Measurements from ENCODE around the gene NDUFB4.

DNA sequence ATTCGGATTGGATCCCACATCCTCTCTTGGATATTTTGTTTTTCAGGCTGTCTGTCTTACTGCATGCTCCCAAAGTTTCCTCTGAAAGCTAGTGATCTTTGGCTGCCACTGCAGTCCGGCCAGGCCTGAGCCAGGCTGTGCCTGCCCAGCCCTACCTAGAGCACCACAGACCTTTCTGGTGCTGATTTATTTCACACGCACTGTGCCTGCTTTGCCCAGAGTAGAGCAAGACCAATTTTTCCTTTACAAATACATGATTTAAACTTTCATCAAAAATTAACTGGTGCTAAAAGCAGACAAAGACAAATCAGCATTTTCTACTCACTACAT is 28.0 kb upstream of the NDUFB4 start:
- TF ChIP-seq, protein P1, sequence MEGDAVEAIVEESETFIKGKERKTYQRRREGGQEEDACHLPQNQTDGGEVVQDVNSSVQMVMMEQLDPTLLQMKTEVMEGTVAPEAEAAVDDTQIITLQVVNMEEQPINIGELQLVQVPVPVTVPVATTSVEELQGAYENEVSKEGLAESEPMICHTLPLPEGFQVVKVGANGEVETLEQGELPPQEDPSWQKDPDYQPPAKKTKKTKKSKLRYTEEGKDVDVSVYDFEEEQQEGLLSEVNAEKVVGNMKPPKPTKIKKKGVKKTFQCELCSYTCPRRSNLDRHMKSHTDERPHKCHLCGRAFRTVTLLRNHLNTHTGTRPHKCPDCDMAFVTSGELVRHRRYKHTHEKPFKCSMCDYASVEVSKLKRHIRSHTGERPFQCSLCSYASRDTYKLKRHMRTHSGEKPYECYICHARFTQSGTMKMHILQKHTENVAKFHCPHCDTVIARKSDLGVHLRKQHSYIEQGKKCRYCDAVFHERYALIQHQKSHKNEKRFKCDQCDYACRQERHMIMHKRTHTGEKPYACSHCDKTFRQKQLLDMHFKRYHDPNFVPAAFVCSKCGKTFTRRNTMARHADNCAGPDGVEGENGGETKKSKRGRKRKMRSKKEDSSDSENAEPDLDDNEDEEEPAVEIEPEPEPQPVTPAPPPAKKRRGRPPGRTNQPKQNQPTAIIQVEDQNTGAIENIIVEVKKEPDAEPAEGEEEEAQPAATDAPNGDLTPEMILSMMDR (IDR thresholded peaks at IDR 0.05 in 8 of 11, conservative IDR thresholded peaks at IDR 0.05 in 3 of 11), result peak in 1 of 11 experiments; percentile 5
- TF ChIP-seq POLR2A (IDR thresholded peaks at IDR 0.05), result no peak
